ENCODE measurements around the gene HSPA12B. TPM values are rescaled to one million over a fixed set of nuclear protein-coding genes. Genes with fewer than 3 reads are reported as not detected.

HSPA12B gene
- total RNA-seq, 1 experiment from 2014 or later = 0.21 TPM

DNA sequence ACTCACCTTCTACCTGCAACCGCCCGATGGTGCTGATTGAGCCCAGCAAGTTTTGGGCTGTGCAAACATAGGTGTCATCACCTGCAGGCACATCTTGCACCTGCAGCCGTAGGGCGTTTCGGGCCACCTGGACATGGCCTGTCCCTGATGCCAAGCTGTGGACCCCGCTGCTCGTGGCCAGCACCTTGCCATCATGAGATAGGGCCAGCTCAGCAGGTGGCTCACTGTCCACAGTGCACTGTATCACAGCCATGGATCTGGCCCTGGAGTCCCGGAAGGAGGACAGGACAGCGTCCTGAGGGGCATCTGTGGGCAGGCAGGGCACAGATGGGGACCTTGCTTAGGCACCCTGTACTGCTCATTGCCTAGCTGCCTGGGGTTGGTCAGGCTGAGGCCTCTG, 40.6 kb upstream of the HSPA12B start:
- Histone ChIP-seq H3K4me1 (ENCODE audit: control insufficient read depth, insufficient read depth, low read length) (no peaks in the 10 kb centered on the region), H3K36me3 (ENCODE audit: control insufficient read depth, insufficient read depth, low read length) (no peaks in the 10 kb centered on the region), H3K4me3 (ENCODE audit: low read depth in 2 of 2, low read length in 2 of 2) (no peak overlapping the region), H3K27me3 (ENCODE audit: control insufficient read depth, insufficient read depth, low read length) (no peaks in the 10 kb centered on the region), H3K27ac (ENCODE audit: low read length) (no peak overlapping the region), H3K9me3 (ENCODE audit: control insufficient read depth, insufficient read depth, low read depth, low read length) (no peaks in the 10 kb centered on the region)
- no peak for ATAC-seq
- in situ Hi-C loops (cut with HindIII; ENCODE audit: low pct_unique_long_range_greater_than_20kb, low sequenced_read_pairs) (no loop called here), intact Hi-C loops (cut with micrococcal nuclease; ENCODE audit: unreplicated experiment) (no loop called here)
- CTCF ChIA-PET = no interaction called here
- no peak for TF ChIP-seq TCF7L2 (IDR thresholded peaks at IDR 0.05; ENCODE audit: low read depth, low read length)
- no peak for TF ChIP-seq POLR2AphosphoS5 (IDR thresholded peaks at IDR 0.05; ENCODE audit: low read depth, low read length)
- TF ChIP-seq SIN3A (IDR thresholded peaks at IDR 0.05; ENCODE audit: borderline replicate concordance, insufficient read depth, low read depth, low read length) = no peak
- TF ChIP-seq, protein P1, sequence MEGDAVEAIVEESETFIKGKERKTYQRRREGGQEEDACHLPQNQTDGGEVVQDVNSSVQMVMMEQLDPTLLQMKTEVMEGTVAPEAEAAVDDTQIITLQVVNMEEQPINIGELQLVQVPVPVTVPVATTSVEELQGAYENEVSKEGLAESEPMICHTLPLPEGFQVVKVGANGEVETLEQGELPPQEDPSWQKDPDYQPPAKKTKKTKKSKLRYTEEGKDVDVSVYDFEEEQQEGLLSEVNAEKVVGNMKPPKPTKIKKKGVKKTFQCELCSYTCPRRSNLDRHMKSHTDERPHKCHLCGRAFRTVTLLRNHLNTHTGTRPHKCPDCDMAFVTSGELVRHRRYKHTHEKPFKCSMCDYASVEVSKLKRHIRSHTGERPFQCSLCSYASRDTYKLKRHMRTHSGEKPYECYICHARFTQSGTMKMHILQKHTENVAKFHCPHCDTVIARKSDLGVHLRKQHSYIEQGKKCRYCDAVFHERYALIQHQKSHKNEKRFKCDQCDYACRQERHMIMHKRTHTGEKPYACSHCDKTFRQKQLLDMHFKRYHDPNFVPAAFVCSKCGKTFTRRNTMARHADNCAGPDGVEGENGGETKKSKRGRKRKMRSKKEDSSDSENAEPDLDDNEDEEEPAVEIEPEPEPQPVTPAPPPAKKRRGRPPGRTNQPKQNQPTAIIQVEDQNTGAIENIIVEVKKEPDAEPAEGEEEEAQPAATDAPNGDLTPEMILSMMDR (IDR thresholded peaks at IDR 0.05) = no peak
- TF ChIP-seq, protein P2, sequence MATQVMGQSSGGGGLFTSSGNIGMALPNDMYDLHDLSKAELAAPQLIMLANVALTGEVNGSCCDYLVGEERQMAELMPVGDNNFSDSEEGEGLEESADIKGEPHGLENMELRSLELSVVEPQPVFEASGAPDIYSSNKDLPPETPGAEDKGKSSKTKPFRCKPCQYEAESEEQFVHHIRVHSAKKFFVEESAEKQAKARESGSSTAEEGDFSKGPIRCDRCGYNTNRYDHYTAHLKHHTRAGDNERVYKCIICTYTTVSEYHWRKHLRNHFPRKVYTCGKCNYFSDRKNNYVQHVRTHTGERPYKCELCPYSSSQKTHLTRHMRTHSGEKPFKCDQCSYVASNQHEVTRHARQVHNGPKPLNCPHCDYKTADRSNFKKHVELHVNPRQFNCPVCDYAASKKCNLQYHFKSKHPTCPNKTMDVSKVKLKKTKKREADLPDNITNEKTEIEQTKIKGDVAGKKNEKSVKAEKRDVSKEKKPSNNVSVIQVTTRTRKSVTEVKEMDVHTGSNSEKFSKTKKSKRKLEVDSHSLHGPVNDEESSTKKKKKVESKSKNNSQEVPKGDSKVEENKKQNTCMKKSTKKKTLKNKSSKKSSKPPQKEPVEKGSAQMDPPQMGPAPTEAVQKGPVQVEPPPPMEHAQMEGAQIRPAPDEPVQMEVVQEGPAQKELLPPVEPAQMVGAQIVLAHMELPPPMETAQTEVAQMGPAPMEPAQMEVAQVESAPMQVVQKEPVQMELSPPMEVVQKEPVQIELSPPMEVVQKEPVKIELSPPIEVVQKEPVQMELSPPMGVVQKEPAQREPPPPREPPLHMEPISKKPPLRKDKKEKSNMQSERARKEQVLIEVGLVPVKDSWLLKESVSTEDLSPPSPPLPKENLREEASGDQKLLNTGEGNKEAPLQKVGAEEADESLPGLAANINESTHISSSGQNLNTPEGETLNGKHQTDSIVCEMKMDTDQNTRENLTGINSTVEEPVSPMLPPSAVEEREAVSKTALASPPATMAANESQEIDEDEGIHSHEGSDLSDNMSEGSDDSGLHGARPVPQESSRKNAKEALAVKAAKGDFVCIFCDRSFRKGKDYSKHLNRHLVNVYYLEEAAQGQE (IDR thresholded peaks at IDR 0.05; ENCODE audit: insufficient read depth in 1 of 2, low read depth in 2 of 2, low read length in 1 of 2) = no peak
- POLR2A ChIA-PET = interaction anchor here (0.5 kb wide), 1 partner anchor 51 kb away, joined by 4 read pairs; no protein-coding TSS in a partner anchor
- no peak for DNase-seq (ENCODE audit: low read depth, low spot score)
- BruUV-seq (replicated peaks) = no TSS peak

DNA sequence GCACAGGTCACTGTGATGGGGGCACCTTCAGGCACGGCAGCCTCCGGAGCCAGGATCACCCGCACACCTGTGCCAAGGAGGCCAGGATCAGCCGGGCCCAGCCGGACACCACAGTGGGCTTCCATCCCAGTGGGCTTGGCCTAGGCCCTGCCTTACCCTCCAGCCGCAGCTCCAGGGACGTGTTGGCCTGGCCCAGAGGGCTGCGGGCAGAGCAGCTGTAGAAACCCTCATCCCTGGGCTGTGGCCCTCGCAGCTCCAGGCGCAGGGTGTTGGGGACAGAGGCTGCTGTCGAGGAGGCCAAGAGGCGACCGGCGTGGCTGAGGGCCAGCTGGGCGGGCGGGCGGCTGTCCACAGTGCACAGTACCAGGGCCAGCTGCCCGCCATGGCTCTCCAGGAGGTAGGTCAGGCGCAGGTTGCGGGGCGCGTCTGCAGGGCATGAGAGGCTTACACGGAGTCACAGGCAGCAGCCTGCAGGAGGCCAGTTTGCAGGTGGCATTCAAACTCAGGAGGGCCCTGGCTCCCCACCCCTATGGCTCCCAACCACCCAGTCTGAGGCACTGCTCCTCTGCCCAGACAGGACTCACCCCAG, 39.7 kb upstream of the HSPA12B start:
- BruUV-seq (replicated peaks) = no TSS peak
- intact Hi-C loops (cut with micrococcal nuclease; ENCODE audit: unreplicated experiment) (no loop called here), in situ Hi-C loops (cut with HindIII; ENCODE audit: low pct_unique_long_range_greater_than_20kb, low sequenced_read_pairs) (no loop called here)
- CTCF ChIA-PET = interaction anchor here (0.7 kb wide), 1 partner anchor 78 kb away, joined by 3 read pairs; no protein-coding TSS in a partner anchor
- no peaks in the 10 kb centered on the region for H3K36me3 ChIP-seq (ENCODE audit: control insufficient read depth, insufficient read depth, low read length)
- TF ChIP-seq POLR2AphosphoS5 (IDR thresholded peaks at IDR 0.05; ENCODE audit: low read depth, low read length) (no peak), TCF7L2 (IDR thresholded peaks at IDR 0.05; ENCODE audit: low read depth, low read length) (no peak), SIN3A (IDR thresholded peaks at IDR 0.05; ENCODE audit: borderline replicate concordance, insufficient read depth, low read depth, low read length) (no peak)
- TF ChIP-seq, protein P2 (IDR thresholded peaks at IDR 0.05; ENCODE audit: insufficient read depth in 1 of 2, low read depth in 2 of 2, low read length in 1 of 2) = no peak
- TF ChIP-seq, protein P1 (IDR thresholded peaks at IDR 0.05) = no peak
- H3K9me3 ChIP-seq (ENCODE audit: control insufficient read depth, insufficient read depth, low read depth, low read length) = no peaks in the 10 kb centered on the region
- no peaks in the 10 kb centered on the region for H3K4me1 ChIP-seq (ENCODE audit: control insufficient read depth, insufficient read depth, low read length)
- H3K27ac ChIP-seq (ENCODE audit: low read length) = no peak overlapping the region
- no peak for DNase-seq (ENCODE audit: low read depth, low spot score)
- no peak overlapping the region for H3K4me3 ChIP-seq (ENCODE audit: low read depth in 2 of 2, low read length in 2 of 2)
- ATAC-seq = peak; percentile 17; the same call in 1 of the 2 replicates
- no peaks in the 10 kb centered on the region for H3K27me3 ChIP-seq (ENCODE audit: control insufficient read depth, insufficient read depth, low read length)
- POLR2A ChIA-PET = no interaction called here
